Spleen (tissue), 11 donors: Measurements from ENCODE around the gene SLC8A1. TPM values are rescaled to one million over a fixed set of nuclear protein-coding genes. Genes with fewer than 3 reads are reported as not detected.

Source experiments
- DNase-seq: peaks from one replicate; pipeline ENCODE4 v3.0.0-alpha.2; 2020
- H3K27ac ChIP-seq, 8 donors: fragments of 200-600 bp; sonication (generic) in 7 of 8; 1 replicate in 4 of 8; 2 replicates in 4 of 8; pipeline versions ENCODE4 v1.5.0 to v1.8.0; 2016 to 2021; ENCODE audit warnings: inconsistent platforms in 4 of 8, mild to moderate bottlenecking in 4 of 8, moderate library complexity in 1 of 8
- H3K27me3 ChIP-seq, 7 donors: fragments of 200-600 bp; sonication (generic) in 6 of 7; replicated peaks in 1 of 7; 1 replicate in 4 of 7; 2 replicates in 3 of 7; pipeline versions ENCODE4 v1.5.0 to v1.8.0; 2016 to 2021; ENCODE audit warnings: inconsistent platforms in 3 of 7, mild to moderate bottlenecking in 1 of 7
- H3K36me3 ChIP-seq, 6 donors: fragments of 200-600 bp; sonication (generic) in 5 of 6; 1 replicate in 4 of 6; 2 replicates in 2 of 6; pipeline versions ENCODE4 v1.5.0 to v1.8.0; 2016 to 2021; ENCODE audit warnings: inconsistent platforms in 2 of 6
- H3K4me1 ChIP-seq, 6 donors: fragments of 200-600 bp; sonication (generic) in 5 of 6; 1 replicate in 3 of 6; 2 replicates in 3 of 6; pipeline versions ENCODE4 v1.5.0 to v1.8.0; 2016 to 2021; ENCODE audit warnings: inconsistent platforms in 3 of 6
- H3K4me3 ChIP-seq, 8 donors: fragments of 200-600 bp; sonication (generic) in 7 of 8; 1 replicate in 4 of 8; 2 replicates in 4 of 8; pipeline versions ENCODE4 v1.5.0 to v1.8.0; 2016 to 2021; ENCODE audit warnings: inconsistent platforms in 4 of 8, mild to moderate bottlenecking in 4 of 8, moderate library complexity in 2 of 8
- H3K9me3 ChIP-seq, 8 donors: fragments of 200-600 bp; sonication (generic) in 7 of 8; 1 replicate in 4 of 8; 2 replicates in 4 of 8; pipeline versions ENCODE4 v1.5.0 to v1.8.0; 2016 to 2021; ENCODE audit warnings: inconsistent platforms in 4 of 8
- POLR2A ChIP-seq, 3 donors: fragments of 450-650 bp; IDR thresholded peaks; one replicate each; pipeline ENCODE4 v1.5.1; 2017; ENCODE audit warnings: antibody characterized with exemption in 3 of 3, mild to moderate bottlenecking in 1 of 3
- POLR2AphosphoS5 ChIP-seq, 3 donors: sonication (generic); formaldehyde crosslinking; IDR thresholded peaks; one replicate each; pipeline ENCODE4 v1.5.1; 2017; ENCODE audit warnings: antibody characterized with exemption in 3 of 3
- WGBS, 5 donors: extraction: QIAGEN DNeasy Blood & Tissue Kit in 3 of 5; methylation state at CpG; one replicate each; pipeline versions ENCODE4 v1.1.5 to v1.1.7; 2013 to 2018; 5-methylcytosine and 5-hydroxymethylcytosine counted together
- intact Hi-C: fragments of 100-400 bp; cut with DNase I; formaldehyde crosslinking; loops from one replicate; pipeline ENCODE4 v1.15.0; 2023; ENCODE audit warnings: low total_unique reads
- polyA plus RNA-seq, 3 donors: library from polyadenylated mRNA; stranded (reverse); fragments of 200-250 nt; gene quantifications; one replicate each; pipeline ENCODE4 v1.2.1, GENCODE V29; 2013
- total RNA-seq, 7 donors: library from RNA; depleted of rRNA in 3 of 7; stranded (reverse); fragments of >200 nt in 3 of 7; fragmentation: NEBNext Ultra II Directional in 4 of 7; extraction: Animal tissue kit (Norgen Biotek cat#: 25700) in 4 of 7; gene quantifications; one replicate each; pipeline versions ENCODE4 v1.1.0 to v1.2.1, GENCODE V29; 2016 to 2021
- TF ChIP-seq, protein P1 (sequence below), 11 experiments: fragments of 200-600 bp in 7 of 11; fragments of 450-650 bp in 4 of 11; sonication (generic) in 4 of 11; IDR thresholded peaks in 8 of 11; conservative IDR thresholded peaks in 3 of 11; 1 replicate in 7 of 11; 2 replicates in 4 of 11; pipeline versions ENCODE4 v1.4.0 to v1.8.0; 2016 to 2021; ENCODE audit warnings: antibody characterized with exemption in 11 of 11, inconsistent platforms in 4 of 11, mild to moderate bottlenecking in 1 of 11
- donor health status: healthy with polysubstance abuse.
- donor health status: DM: no; HTN: no; CAD: no; lungs with moderate emphysema.
- donor health status: DM: no; HTN: no; CAD: no.
- donor health status: Bipolar disorder and iron deficiency.
- donor health status: healthy.
- donor health status: DM: no; HTN: no; CAD: no.
- donor health status: DM: yes; HTN: yes; CAD: no.

Gene SLC8A1
- total and polyA plus RNA-seq, 10 donors = 0.36 to 86.0 (median 58.3) TPM

DNA sequence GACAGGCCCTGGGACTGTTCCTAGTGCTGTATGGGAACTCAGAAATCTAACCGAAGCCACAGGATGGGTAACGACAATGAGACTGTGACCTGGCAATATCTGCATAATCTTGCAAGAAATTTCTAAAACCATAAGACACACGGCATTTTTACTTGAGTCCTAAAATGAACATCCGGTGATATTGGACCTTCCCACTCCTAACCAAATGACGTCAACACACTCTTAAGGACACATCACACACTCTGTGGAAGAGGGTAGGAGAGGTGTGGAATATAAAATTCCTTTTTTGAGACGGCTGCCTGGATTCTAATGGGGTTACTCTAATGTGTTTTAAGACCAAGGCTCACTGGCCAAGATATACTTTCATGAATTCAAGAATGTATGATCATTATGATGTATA is 195.9 kb downstream of the SLC8A1 start:
- DNase-seq = no peak
- intact Hi-C loops = no loop called here
- H3K4me1 ChIP-seq = no peaks in the 10 kb centered on the region
- no peaks in the 10 kb centered on the region for H3K9me3 ChIP-seq
- H3K27me3 ChIP-seq = no peaks in the 10 kb centered on the region
- TF ChIP-seq, protein P1, sequence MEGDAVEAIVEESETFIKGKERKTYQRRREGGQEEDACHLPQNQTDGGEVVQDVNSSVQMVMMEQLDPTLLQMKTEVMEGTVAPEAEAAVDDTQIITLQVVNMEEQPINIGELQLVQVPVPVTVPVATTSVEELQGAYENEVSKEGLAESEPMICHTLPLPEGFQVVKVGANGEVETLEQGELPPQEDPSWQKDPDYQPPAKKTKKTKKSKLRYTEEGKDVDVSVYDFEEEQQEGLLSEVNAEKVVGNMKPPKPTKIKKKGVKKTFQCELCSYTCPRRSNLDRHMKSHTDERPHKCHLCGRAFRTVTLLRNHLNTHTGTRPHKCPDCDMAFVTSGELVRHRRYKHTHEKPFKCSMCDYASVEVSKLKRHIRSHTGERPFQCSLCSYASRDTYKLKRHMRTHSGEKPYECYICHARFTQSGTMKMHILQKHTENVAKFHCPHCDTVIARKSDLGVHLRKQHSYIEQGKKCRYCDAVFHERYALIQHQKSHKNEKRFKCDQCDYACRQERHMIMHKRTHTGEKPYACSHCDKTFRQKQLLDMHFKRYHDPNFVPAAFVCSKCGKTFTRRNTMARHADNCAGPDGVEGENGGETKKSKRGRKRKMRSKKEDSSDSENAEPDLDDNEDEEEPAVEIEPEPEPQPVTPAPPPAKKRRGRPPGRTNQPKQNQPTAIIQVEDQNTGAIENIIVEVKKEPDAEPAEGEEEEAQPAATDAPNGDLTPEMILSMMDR (IDR thresholded peaks at IDR 0.05 in 8 of 11, conservative IDR thresholded peaks at IDR 0.05 in 3 of 11) = no peak
- TF ChIP-seq POLR2A (IDR thresholded peaks at IDR 0.05) (no peak), POLR2AphosphoS5 (IDR thresholded peaks at IDR 0.05) (no peak)
- no peak overlapping the region for H3K4me3 ChIP-seq
- H3K36me3 ChIP-seq = no peaks in the 10 kb centered on the region
- H3K27ac ChIP-seq = no peak overlapping the region
- 88 to 95% (median 92%) methylated on average over 6 of the region's 6 CpGs for WGBS, 5 donors

DNA sequence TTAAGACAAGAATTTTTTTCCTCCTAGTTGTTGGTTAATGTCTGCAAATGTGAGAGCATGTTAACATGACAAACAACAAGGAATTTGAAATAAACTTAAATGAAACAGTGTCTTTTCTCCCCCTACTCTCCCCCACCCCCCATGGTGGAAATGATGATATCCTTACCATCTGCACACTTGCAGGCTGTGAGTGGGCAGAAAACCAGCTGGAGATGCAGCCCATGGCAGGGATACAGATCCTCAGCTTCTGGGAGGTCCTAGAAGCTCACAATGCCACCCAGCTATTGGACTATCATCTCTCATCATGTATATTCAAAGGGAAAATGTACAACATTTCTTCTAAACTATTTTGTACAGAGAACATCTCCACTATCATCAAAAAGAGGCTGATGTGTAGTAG is 196.8 kb downstream of the SLC8A1 start:
- Histone ChIP-seq H3K4me1 (no peaks in the 10 kb centered on the region), H3K4me3 (no peak overlapping the region), H3K27ac (no peak overlapping the region), H3K27me3 (no peaks in the 10 kb centered on the region), H3K36me3 (no peaks in the 10 kb centered on the region), H3K9me3 (no peaks in the 10 kb centered on the region)
- DNase-seq = no peak
- TF ChIP-seq POLR2A (IDR thresholded peaks at IDR 0.05) (no peak), POLR2AphosphoS5 (IDR thresholded peaks at IDR 0.05) (no peak)
- TF ChIP-seq, protein P1 (IDR thresholded peaks at IDR 0.05 in 8 of 11, conservative IDR thresholded peaks at IDR 0.05 in 3 of 11) = no peak
- intact Hi-C loops = no loop called here

DNA sequence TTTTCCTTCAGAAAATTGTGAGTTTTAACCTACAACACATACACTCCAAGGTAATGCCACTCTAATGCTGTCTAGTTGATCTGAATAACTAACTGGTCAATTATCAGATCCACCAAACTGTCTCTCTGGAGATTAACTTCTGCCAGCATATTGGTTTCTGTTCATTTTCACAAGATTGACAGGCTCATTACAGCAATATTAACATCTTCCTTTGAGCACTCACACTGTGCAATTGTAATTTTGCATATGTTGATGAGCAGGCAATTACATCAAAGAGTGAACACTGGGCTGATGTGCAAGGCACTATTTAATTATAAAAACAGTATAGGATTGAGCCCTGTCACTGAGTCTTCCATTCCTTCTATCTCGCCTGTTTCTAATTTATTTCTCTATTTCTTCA is 197.3 kb downstream of the SLC8A1 start:
- H3K27me3 ChIP-seq = no peaks in the 10 kb centered on the region
- WGBS, 5 donors = 80 to 95% (median 86%) methylated on average over 1 of the region's 1 CpG
- intact Hi-C loops = no loop called here

DNA sequence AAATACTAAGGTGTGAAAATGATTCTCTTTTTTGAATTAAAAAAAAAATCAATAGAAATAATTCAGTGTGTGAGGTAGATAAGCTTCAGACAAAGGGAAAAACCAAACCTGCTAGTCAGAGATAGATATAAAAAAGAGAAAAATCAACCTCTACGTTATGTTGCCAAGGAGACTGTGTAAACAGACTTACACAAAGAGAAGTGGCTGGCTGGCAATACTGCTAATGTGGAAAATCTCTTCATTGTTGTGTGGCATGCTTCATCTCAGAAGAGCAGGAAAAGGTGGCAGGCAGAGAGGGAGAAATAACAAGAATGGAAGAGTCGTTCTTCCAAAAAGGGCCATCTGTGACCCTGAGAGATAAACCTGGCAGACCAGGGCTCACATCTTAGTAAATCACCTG is 200.8 kb downstream of the SLC8A1 start:
- Histone ChIP-seq H3K4me1 (no peaks in the 10 kb centered on the region), H3K4me3 (no peak overlapping the region), H3K36me3 (no peaks in the 10 kb centered on the region), H3K9me3 (no peaks in the 10 kb centered on the region), H3K27me3 (no peaks in the 10 kb centered on the region), H3K27ac (no peak overlapping the region)
- DNase-seq = no peak
- 44 to 60% (median 49%) methylated on average over 2 of the region's 2 CpGs for WGBS, 5 donors
- TF ChIP-seq POLR2A (IDR thresholded peaks at IDR 0.05) (no peak), POLR2AphosphoS5 (IDR thresholded peaks at IDR 0.05) (no peak)
- TF ChIP-seq, protein P1 (IDR thresholded peaks at IDR 0.05 in 8 of 11, conservative IDR thresholded peaks at IDR 0.05 in 3 of 11) = no peak
- intact Hi-C loops = no loop called here

More for the DNA sequence above, 197.3 kb downstream of the SLC8A1 start:
- Histone ChIP-seq H3K27ac (no peak overlapping the region), H3K4me1 (no peaks in the 10 kb centered on the region), H3K9me3 (no peaks in the 10 kb centered on the region), H3K4me3 (no peak overlapping the region), H3K36me3 (no peaks in the 10 kb centered on the region)
- TF ChIP-seq, protein P1 (IDR thresholded peaks at IDR 0.05 in 8 of 11, conservative IDR thresholded peaks at IDR 0.05 in 3 of 11) = no peak
- TF ChIP-seq POLR2A (IDR thresholded peaks at IDR 0.05) (no peak), POLR2AphosphoS5 (IDR thresholded peaks at IDR 0.05) (no peak)
- no peak for DNase-seq
